ENCODE data around the gene NCAM1. TPM values are rescaled to one million over a fixed set of nuclear protein-coding genes. Genes with fewer than 3 reads are reported as not detected.

NCAM1 gene
- polyA plus RNA-seq, 4 donors: 69.6 to 92.1 (median 76.3) TPM

DNA sequence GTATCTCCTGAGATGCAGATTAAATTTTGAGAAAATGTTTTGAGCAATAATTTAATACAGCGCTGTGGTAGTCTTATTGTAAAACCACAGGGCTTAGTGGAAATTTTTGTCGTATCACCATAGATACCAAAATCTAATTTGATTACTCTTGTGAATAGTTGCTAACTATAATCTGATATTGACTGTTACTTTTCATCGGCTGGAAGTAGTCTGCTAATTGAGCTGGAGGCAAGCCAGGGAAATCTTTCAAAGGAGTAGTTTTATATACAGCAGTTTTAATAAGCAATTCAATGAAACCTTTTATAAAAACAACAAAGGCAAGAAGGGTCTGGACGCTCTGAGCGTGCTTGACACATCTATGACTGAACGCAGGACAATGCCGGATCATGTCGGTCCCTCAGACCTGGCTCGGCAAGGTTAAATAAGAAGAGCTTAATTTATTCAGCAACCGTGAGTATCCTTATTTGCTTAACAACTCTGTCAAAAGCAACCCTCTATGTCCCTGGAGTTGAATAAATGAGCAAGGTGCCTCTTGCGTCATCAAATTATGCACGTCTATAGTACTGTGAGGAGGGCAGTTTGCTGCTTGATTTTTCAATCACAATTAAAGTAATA is 121.2 kb downstream of the NCAM1 start:
- DNase-seq (ENCODE audit: low read depth in 4 of 4, low spot score in 3 of 4): no peak

DNA sequence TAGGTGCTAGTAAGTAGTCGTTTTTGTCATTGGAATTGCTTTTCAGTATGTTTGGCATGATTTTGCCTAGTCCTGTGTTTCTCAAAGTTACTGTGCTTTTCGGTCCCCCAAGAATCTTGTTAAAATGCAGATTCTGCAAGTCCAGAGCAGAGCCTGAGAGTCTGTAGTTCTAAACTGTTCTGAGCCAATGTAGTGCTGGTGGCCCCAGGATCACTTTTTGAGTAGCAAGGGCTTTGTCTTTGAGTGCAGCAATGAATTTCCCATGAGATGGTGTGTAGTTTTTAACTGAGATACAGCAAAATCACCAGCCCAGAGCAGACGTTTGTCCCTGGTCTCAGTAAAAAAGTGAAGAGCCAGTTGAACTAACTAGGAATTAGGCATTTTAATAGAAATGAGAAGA is 122.4 kb downstream of the NCAM1 start:
- DNase-seq (ENCODE audit: low read depth in 4 of 4, low spot score in 3 of 4): no peak

DNA sequence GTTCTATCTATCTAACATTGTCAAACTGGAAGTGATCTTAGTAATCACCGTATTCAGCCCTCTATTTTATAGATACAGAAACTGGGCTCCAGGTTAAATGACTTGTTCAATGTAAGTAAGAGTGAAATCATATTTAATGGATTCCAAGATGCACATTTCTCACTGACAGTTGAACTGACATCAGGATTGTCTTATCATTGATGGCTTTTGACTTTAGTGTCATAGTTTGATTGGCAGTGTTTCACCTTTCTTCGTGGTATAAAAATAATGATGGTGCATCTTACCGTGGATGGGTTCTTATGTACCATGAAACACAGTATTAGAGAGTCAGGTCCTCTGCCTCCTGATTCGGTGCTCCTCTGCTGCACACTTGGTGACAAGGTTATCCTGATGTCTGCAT is 123.1 kb downstream of the NCAM1 start:
- no peak for DNase-seq (ENCODE audit: low read depth in 4 of 4, low spot score in 3 of 4)

GRCh38 chr11:113085446-113085845 is 124.2 kb downstream of the NCAM1 start:
- DNase-seq (ENCODE audit: low read depth in 4 of 4, low spot score in 3 of 4): no peak

- DNase-seq (ENCODE audit: low read depth in 4 of 4, low spot score in 3 of 4): no peak
These were observed 126.5 kb downstream of the NCAM1 start for GRCh38 chr11:113087706-113088105.

DNA sequence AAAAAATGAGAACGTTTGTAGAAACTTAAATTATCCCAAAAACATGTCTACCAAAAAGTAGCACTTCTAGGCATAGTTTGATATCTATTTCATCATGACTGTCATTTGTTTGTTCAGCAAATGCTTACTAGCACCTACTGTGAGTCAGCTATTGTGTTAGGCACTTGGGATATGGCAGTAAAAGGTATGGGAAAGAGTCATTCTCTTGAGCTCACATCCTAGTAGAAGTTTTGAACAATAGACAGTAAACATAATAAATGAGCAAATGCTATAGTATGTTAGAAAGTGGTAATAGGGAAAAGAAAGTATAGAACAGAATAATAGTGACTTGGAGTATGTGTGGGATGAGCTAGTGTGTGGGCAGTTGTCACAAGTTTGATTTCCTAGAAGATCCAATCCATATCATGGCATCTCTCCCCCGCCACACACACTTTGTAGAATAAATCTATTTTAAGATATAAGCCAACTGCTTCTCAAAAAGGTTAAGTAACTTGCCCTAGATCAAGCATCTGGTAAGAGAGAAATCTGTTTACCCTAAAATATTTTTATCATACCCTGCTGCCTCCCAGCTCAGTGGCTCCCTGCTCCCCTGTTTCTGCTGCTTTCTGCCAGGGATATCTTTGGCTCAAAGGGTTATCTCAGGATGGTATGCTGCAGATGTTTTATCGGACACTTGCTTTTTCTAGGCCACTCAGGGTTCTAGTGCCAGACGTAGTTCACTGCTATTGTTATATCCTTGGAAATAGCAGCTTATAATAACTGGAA is 129.7 kb downstream of the NCAM1 start:
- no peak for DNase-seq (ENCODE audit: low read depth in 4 of 4, low spot score in 3 of 4)

DNA sequence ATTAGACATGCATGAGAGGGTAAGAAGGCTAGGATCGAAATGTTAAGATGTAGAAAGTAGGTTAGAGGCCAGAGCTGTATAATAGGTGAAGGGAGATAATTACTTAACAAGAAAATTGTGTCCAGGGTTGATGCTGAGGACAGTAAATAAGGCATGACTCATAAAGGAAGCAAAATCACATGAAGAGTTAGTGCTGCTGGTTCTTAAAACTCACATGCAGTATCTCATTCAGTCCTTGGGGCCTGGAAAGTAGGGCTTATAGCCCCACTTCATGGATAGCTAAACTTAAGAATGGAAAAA is 130.2 kb downstream of the NCAM1 start:
- DNase-seq (ENCODE audit: low read depth in 4 of 4, low spot score in 3 of 4): no peak

- no peak for DNase-seq (ENCODE audit: low read depth in 4 of 4, low spot score in 3 of 4)
These were observed 135.4 kb downstream of the NCAM1 start for GRCh38 chr11:113096648-113097047.

GRCh38 chr11:113103932-113104690 is 142.9 kb downstream of the NCAM1 start:
- DNase-seq (ENCODE audit: low read depth in 4 of 4, low spot score in 3 of 4): no peak

- DNase-seq (ENCODE audit: low read depth in 4 of 4, low spot score in 3 of 4): no peak
These were observed 143.6 kb downstream of the NCAM1 start for GRCh38 chr11:113104691-113105251.

GRCh38 chr11:113105592-113105991 is 144.4 kb downstream of the NCAM1 start:
- no peak for DNase-seq (ENCODE audit: low read depth in 4 of 4, low spot score in 3 of 4)

GRCh38 chr11:113106507-113106906 is 145.3 kb downstream of the NCAM1 start:
- DNase-seq (ENCODE audit: low read depth in 4 of 4, low spot score in 3 of 4): no peak

DNA sequence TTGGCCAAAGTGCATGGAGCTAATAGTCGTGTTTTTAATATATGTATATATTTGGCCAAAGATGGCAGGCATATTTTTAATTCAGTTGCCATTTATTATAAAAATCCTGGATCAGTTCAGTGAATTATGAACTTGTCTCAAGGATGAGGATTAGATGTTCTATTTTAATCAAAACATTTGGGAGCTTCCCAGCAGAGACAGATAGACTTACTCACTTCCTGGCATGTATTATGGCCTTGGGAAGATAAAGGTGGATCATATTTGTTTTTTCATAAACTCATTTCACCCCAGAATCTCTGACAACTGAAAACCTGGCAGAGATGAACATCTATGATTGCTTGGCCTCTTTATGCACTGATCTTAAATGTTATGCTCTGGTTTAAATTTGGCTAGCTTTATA is 148.8 kb downstream of the NCAM1 start:
- no peak for DNase-seq (ENCODE audit: low read depth in 4 of 4, low spot score in 3 of 4)

DNA sequence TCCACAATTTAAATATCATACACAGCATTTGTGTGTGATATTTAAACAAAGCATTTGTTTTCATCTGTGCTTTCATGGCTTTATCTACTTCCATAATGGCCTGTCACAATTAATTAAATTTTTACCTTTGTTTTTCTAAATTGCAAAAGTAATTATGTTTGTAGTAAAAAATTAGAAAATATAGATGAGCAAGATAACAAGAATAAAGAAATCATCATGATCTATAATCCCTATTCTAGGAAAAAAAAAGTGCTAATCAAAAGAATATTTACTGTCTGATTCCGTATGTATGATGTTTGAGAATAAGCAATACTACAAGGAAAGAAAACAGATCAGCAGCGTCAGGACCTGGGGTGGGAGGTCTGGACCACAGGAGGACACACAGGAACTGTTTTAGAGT is 149.9 kb downstream of the NCAM1 start:
- DNase-seq (ENCODE audit: low read depth in 4 of 4, low spot score in 3 of 4): no peak

GRCh38 chr11:113112307-113112706 is 151.1 kb downstream of the NCAM1 start:
- DNase-seq (ENCODE audit: low read depth in 4 of 4, low spot score in 3 of 4): no peak

GRCh38 chr11:113113801-113114704 is 152.8 kb downstream of the NCAM1 start:
- peak in 3 of 4 donors; percentile 43 to 48 (median 43) for DNase-seq (ENCODE audit: low read depth in 4 of 4, low spot score in 3 of 4)

DNA sequence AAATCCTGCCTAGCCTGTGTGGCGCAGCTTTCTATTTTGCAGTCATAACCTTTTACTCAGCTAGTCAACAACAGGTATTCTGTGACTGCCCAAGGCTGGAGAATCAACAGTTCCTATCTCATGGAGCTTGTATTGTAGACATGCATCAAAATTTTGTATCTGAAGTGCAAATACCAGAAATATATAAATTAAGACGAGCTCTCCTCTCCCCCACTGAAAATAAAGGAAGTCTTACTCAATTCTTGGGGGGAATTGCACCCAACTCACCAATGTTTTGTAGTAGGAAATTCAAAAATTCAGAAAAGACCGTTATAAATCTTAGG is 153.4 kb downstream of the NCAM1 start:
- no peak for DNase-seq (ENCODE audit: low read depth in 4 of 4, low spot score in 3 of 4)

GRCh38 chr11:113118104-113118503 is 156.9 kb downstream of the NCAM1 start:
- no peak for DNase-seq (ENCODE audit: low read depth in 4 of 4, low spot score in 3 of 4)

- no peak for DNase-seq (ENCODE audit: low read depth in 4 of 4, low spot score in 3 of 4)
These were observed 157.9 kb downstream of the NCAM1 start for GRCh38 chr11:113119074-113119473.

- no peak for DNase-seq (ENCODE audit: low read depth in 4 of 4, low spot score in 3 of 4)
These were observed 158.9 kb downstream of the NCAM1 start for GRCh38 chr11:113119966-113120736.

Data from right renal pelvis (tissue), 4 donors.